Activated T-cell treated with anti-CD3 and anti-CD28 coated beads for 4 hours (primary cell): ENCODE data around the gene KIF4A.
"Not testable (repeated sequence)": the region's sequence is repeated elsewhere in the genome, so short reads cannot be mapped to it uniquely, and the experiment has no call there.

ENCODE experiments used
- DNase-seq: peaks from one replicate; pipeline ENCODE4 v3.0.0-alpha.2; 2020

Gene KIF4A

DNA sequence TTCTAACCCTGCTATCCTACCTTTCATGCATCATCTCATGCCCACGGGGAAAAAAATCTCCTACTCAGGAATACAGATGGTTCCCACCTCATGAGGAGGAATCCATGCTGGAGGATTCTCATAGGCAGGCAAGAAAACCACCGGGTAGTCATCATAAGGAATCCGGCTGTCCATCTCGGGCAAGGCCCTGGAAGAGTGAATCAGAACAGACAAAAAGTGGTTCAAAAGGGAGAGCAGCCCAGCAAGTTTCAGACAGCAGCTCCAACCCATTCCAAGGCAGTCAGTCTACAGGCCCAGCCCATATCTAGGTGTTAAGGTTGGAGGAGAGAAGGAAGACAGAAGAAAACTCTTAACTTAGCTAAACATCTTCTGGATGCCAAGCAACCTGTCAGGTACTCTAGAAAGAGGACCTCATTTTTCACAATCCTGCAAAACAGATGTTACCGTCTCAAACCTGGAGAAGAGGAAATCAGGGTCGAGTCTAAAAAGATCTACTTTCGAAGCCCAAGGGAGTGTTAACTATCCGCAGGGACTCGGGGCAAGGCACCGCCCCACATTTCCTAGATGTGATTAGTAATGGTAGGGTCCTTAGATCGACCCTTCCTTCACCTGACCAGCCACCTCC lies 624 bp upstream of the KIF4A start:
- no peak for DNase-seq

DNA sequence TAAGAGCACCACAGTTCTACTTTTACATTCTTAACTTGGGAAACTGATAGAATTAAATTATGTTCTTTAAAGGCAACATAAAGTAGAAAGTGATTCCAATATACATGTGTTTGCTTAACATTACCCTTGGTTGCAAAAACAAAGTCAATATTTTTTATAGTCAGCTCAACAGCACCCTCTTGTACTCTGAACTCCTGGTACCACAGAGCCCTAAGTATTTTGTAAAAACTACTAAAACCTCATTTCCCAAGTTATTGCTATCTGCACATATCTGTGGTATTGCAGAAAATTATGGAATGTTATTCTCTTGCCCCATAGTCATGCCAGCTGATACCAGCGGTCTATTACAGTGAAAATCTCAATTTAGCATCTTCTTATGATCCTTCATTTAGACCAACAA lies 2.9 kb downstream of the KIF4A start:
- DNase-seq = no peak

DNA sequence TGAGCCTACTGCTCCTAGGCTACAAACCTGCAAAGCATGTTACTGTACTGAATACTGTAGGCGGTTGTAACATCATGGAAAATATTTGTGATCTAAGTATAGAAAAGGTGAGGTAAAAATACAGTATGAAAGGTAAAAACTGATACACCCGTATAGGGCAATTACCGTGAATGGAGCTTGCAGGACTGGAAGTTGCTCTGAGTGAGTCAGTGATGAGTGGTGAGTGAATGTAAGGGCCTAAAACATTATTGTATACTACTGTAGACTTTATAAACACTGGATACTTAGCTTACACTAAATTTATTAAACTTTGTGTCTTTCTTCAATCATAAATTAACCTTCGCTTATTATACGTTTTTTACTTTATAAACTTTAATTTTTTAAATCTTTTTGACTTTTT lies 3.7 kb downstream of the KIF4A start:
- DNase-seq = no peak

DNA sequence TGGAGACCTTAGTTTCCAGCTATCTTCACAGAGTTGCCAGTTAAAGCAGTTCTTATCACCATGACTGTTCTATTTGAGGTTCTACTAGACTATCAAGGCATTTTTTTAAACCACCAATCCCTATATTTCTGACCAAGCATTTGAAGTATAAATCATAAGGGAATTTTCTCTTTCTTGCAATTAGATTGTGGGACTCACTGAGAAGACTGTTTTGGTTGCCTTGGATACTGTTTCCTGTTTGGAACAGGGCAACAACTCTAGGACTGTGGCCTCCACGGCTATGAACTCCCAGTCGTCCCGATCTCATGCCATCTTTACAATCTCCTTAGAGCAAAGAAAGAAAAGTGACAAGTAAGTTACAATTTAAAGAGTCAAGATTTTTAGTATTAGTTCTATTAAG lies 11.8 kb downstream of the KIF4A start:
- DNase-seq = no peak

DNA sequence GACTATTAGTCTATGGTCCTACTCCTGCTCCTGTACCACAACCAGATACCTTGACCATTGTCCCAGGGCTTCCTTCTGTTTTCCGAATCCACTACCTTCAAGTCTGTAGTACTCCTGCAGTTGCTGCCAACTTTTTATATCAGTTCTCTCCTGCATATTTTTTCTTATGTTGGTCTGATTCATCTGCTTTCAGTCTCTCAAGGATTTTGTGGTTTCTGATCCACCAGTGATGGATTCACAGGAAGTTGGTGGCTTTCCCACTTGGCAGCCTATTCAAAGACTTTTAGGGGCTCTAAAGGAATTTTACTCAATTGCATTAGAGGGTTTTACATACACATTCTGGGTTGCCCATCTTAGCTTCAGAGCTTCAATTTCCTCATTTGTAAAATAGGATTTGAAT lies 23.6 kb downstream of the KIF4A start:
- DNase-seq = no peak

DNA sequence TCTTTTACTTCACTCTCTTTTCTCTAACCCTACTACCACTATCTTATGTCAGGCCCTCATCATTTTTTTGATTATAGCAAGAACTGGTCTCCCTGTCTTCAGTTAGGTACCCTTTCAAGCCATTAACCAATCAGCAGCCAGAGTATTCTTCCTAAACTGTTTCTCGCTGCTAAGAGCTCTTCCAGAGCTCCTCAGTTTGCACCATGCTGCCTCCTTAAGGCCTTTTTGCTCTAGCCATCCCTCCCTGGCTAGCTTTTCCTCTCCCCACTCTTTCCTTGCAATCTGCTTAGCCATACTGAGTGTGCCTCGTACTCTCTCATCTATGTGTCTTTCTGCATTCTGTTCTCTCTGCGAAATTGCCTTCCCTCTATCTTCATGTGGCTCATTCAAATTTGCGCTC lies 32.9 kb downstream of the KIF4A start:
- DNase-seq = no peak

DNA sequence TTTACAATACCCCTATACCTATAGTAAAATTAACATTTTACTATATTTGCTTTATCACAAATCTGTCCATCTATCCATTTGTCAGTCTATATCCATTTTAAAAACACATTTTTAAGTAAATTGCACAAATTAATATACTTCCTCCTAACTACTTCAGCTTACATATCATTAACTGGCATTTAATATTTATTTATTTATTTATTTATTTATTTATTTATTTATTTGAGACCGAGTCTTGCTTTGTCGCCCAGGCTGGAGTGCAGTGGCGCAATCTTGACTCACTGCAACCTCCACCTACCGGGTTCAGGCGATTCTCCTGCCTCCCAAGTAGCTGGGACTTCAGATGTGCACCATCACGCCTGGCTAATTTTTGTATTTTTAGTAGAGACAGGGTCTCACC lies 33.7 kb downstream of the KIF4A start:
- DNase-seq = not testable (repeated sequence)

DNA sequence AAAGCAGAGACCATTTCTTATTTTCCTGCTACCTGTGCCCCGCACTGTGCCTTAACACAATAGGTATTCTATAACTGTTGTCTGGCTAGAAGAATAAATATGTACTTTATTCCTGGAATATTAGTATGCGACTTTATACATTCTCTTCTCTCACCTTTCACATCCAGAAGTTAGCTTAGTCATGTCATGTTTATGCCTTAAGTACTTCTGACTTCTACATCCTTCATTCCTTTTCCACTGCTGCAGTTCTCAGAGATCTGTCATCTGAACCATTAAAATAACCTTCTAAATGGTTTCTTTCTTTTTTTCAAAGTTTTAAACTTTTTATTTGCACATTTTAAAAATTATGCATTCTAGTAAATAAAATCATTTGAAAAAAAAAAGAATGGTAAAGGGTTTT lies 34.4 kb downstream of the KIF4A start:
- DNase-seq = no peak

DNA sequence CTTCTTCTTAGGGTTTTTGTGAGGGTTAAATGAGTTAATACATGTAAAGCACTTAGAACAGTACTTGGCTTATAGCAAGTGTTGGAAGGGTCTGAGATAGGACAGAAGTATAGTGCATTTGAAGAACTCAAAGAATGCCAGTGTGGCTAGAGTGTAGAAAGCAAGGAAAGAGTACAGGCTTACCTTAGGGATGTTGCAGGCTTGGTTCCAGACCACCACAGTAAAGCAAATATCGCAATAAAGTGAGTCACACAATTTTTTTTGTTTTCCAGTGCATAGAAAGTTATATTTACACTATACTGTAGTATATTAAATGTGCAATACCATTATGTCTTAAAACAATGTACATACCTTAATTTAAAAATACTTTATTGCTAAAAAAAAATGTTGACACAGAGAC lies 41.3 kb downstream of the KIF4A start:
- DNase-seq = no peak

DNA sequence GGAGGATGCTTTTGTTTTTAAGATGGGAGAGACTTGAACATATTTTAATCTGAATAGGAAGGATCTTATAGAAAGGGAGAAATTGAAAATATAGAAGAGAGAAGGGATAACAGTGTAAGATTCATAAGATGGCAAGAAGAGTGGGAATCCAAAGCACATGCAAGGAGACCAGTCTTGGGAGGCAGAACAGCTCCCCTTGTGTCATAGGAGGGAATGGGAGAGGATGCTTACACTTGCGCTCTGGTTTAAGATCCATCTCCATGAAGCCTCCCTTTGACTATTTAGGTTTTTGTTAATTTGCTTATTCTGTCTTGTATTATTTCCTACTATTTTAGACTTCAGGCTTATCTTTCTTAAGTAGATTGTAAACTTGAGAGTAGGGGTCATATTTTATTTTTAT lies 42.7 kb downstream of the KIF4A start:
- DNase-seq = no peak

DNA sequence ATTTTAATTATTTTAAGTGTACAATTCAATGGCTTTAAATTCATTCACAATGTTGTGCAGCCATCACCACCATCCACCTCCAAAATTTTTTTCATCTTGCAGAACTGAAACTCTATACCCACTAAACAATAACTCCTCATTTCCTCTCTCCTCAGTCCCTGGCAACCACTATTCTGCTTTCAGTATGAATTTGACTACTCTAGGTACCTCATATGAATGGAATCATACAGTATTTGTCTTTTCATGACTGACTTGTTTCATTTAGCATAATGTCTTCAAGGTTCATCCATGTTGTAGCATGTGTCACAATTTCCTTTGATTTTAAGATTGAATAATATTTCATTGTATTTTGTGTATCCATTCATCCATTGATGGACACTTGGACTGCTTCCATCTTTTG lies 46.9 kb downstream of the KIF4A start:
- DNase-seq = no peak

DNA sequence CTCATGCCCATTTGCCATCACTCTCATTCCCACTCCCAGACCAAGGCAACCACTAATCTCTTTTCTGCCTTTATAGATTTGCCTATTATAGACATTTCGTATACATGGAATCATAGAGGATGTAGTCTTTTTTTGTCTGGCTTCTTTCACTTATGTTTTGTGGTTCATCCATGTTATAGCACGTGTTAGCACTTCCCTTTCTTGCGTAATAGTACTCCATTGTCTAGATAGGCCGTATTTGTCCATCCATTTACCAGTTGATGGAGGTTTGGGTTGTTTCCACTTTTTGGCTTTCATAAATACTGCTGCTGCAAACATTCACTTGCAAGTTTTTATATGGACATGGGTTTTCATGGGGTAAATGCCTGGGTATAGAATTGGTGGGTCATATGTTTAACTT lies 48.4 kb downstream of the KIF4A start:
- no peak for DNase-seq

DNA sequence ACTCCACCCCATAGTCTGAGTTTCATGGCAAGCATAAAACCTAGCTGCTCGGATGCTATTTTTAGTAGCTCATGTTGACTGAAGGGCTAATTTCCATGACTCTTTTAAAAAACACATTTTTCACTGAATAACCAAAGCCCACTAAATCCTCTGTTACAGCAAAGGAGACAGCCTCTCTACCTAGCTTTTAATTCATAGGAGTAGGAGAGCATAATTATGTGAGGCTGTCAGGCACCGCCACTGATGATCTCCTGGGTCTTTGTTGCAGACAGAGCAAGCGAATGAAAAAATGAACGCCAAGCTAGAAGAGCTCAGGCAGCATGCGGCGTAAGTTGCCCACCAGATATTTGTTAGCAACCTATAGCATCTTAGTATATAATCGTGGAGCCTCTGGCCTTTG lies 53.5 kb downstream of the KIF4A start:
- DNase-seq = no peak

DNA sequence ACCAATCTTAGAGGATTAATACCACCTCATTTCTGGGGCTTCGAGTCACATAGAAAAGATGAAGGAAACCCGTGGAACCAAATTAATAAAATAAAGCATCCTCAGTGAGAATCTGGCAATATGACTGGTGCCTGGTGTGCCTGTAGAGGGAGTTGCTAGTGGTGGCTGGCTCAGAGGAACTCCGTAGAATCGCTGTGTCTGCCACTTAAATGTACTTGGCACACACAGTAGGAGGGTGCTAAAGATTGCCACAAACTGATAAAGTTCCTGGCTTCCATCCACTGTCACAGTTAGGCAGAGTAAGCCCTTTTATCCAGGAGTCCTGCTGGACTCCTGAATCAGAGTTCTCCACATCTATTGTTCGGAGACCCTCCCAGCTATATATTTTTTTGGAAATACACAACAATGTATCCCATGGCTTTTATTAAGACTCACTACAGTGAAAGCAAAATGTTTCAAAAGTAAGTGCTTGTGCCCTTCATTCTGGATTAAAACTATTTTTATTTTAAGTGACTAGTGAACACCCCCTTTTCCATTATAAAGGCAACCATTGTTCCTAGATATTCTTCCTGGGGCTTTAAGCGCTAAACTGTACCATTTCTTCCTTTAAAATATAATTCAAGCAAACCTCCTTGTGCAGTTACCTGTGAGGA lies 56.6 kb downstream of the KIF4A start:
- DNase-seq = no peak

DNA sequence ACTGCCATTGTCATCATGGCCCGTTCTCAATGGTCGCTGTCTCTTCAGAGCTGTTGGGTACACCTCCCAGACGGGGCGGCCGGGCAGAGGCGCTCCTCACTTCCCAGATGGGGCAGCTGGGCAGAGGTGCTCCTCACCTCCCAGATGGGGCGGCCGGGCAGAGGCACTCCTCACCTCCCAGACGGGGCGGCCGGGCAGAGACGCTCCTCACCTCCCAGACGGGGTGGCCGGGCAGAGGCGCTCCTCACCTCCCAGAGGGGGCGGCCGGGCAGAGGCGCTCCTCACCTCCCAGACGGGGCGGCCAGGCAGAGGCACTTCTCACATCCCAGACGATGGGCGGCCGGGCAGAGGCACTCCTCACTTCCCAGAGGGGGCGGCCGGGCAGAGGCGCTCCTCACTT lies 58.9 kb downstream of the KIF4A start:
- DNase-seq = not testable (repeated sequence)

DNA sequence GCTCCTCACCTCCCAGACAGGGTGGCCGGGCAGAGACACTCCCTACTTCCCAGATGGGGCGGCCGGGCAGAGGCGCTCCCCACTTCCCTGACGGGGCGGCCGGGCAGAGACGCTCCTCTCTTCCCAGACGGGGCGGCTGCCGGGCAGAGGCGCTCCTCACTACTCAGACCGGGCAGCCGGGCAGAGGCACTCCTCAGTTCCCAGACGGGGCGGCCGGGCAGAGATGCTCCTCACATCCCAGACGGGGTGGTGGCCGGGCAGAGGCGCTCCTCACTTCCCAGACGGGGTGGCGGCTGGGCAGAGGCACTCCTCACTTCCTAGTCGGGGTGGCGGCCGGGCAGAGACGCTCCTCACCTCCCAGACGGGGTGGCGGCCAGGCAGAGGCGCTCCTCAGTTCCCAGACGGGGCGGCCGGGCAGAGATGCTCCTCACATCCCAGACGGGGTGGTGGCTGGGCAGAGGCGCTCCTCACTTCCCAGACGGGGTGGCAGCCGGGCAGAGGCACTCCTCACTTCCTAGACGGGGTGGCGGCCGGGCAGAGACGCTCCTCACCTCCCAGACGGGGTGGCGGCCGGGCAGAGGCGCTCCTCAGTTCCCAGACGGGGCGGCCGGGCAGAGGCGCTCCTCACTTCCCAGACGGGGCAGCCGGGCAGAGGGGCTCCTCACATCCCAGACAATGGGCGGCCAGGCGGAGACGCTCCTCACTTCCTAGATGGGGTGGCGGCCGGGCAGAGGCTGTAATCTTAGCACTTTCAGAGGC lies 59.6 kb downstream of the KIF4A start:
- not testable (repeated sequence) for DNase-seq

DNA sequence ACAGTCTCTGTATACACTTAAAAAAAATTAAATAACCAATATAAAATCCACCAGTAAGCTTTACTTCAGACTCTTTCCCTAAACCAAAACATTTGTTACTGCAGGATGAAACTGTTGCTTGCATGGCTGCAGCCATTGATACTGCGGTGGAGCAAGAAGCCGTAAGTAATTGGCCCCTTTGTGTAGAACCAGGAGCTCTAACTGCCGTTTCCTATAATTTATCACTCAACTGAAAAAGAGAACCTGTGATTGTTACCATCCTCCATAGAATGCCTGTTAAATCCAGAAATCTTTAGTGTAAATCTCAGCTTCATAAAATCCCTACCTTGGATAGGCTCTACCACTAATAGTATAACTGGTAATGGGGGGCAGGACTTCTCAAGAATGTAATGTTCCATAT lies 62.6 kb downstream of the KIF4A start:
- no peak for DNase-seq

DNA sequence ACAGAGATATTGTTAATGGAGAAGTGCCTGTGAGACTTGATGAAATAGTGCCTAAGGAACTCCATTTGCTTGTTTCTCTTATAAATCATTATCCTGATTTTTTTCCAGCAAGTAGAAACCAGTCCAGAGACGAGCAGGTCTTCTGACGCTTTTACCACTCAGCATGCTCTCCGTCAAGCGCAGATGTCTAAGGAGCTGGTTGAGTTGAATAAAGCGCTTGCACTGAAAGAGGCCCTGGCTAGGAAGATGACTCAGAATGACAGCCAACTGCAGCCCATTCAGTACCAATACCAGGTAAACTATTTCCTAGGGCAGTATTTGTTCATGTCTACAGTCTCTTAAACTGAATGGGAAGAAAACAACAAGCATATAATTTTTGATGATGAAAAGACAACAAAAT lies 63.6 kb downstream of the KIF4A start:
- DNase-seq = no peak

DNA sequence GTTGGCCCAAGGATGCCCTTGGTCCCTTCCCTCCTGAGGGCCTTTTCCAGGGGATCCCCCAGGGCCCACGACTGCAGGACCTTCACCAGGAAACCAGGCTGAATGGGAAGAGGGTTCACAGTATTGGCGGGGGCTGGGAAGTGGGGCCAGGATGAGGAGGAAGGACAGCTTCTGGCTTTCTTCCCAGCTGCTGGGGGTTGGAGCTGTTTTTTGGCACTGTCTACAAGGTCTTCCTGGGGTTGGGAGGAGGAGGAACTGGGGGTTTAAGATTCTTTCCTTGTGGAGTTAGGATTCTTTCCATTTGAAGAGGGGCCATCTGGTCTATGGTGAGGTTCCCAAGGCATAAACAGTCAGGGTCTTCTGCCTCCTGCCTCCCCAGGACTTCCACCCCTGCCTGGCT lies 64.8 kb downstream of the KIF4A start:
- DNase-seq = no peak

DNA sequence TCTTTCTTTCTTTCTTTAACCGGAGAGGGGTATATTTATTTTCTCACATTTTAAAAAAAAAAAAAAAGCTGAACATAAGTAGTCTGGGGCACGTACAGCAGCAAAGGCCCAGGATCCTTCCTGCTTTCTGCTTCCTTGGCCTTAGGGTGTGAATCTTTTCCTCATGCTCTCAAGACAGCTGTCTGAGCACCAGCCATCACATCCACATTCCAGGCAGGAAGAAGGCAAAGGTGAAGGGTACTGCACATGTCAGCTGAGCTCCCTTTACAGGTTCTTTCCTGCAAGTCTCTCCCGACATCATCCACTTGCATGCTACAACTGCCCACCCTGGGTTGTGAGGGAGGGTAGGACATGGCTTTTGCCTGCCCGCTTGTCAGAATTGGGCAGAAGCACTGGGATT lies 69.6 kb downstream of the KIF4A start:
- DNase-seq = no peak

DNA sequence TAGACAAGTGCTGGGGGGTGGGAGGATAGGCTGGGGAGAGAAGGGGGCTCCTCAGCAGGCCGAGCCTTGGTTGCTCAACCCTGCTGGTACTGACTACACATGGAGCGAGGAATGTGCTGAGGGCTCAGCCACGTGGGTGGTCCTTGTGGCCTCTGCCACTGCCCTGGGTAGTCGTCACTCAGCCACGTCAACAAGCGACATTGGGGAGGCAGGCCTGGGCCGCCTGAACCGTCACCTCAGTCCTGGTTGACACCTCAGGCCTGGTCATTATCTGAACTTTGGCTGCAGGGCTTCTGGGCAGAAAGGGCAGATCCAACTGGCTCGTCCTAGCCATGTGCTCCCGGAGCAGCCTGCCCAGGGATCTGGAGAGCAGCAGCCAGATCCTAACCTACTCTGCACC lies 70.5 kb downstream of the KIF4A start:
- no peak for DNase-seq

DNA sequence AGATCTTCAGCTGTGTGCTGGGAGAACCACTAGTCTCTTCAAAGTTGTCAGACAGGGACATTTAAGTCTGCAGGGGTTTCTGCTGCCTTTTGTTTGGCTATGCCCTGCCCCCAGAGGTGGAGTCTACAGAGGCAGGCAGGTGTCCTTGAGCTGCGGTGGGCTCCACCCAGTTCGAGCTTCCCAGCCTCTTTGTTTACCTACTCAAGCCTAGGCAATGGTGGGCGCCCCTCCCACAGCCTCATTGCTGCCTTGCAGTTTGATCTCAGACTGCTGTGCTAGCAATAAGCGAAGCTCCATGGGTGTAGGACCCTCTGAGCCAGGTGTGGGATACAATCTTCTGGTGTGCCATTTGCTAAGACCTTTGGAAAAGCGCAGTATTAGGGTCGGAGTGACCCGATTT lies 78.8 kb downstream of the KIF4A start:
- not testable (repeated sequence) for DNase-seq

DNA sequence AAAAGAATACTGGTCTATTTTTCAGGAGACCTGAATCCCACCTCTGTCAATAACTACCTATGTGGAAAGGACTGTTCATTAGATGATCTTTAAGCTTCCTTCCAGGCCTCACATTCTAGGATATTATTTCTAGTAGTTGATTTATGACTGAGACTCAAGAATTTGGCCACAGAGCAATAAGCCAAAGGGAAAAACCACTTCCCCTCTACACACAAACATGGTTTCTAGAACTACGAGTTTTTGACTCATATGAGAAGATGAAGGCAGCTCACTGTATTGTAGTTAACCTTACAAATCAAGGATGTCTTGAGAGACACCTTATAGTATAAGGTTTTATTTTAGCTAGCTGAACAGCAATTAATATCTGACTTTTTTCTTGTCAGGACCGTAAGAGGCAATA lies 96.3 kb downstream of the KIF4A start:
- DNase-seq = no peak

DNA sequence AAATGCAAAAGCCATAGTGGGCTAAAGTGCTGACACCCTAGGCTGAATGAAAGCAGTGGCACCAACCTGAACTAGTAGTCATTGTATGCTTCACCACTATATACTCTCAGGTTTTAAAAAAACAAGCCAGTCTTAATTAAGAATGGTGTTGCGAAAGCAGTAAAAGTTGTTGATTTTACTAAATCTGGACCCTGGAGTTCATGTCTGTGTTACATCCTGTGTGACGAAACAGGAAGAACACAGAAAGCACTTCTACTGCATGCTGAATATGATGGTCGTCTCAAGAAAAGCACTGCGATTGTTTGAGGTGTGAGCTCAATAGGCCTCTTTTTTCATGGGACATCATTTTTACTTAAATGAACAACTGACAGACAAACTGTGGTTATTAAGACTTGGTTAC lies 109.0 kb downstream of the KIF4A start:
- DNase-seq = no peak

DNA sequence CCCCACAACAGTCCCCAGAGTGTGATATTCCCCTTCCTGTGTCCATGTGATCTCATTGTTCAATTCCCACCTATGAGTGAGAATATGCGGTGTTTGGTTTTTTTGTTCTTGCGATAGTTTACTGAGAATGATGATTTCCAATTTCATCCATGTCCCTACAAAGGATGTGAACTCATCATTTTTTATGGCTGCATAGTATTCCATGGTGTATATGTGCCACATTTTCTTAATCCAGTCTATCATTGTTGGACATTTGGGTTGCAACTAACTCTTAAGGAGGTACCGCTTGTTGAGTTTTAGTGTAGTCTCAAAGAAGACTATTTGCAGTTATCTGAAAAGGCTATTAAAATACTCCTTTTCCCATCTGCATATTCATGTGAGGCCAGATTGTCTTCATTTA lies 110.3 kb downstream of the KIF4A start:
- not testable (repeated sequence) for DNase-seq
